GM21367 (cell line): ENCODE measurements around the gene IGFBP6.
"Not testable (repeated sequence)": the region's sequence is repeated elsewhere in the genome, so short reads cannot be mapped to it uniquely, and the experiment has no call there.

Source experiments
- ATAC-seq: cut with Tn5 transposase; IDR thresholded peaks from one replicate; pipeline ENCODE4 v1.9.1; 2021; ENCODE audit not compliant: unreplicated experiment

Gene IGFBP6

DNA sequence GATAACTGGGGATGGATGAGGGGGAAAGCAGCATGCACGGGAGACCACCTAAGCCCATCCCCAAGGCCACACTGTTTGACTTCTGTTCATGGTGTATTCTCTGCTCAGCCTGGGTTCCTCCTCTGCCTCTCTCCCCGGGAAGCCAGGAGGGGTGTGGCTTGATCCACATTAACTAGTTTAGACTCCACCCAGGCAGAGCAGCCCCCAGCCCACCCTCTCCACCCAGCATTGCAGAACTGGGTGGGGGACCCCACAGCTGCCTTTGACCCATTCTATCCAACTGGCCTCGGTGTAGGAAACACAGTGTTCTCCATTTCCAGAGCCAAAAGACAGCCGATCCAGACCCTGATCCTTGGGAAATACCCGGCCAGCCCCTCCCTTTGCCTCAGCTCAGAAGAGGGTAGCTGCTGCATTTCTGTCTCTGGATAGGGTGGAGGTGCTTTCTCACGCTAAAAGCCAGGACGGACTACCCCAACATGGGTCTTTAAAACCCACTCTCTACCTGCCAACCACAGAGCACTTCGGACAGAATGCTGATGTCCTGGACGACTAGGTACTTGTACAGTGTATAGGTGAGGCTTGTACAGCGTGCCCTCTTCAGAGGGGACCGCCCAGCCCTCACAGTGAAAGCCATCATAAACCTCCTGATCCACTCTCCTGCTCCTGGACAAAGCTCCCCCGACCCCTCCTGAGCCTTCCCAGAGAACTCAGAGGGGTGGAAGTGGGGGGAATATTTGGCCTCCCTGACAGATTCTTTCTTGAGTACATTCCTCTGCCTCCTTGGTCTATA is 27.7 kb upstream of the IGFBP6 start:
- ATAC-seq, result no peak

DNA sequence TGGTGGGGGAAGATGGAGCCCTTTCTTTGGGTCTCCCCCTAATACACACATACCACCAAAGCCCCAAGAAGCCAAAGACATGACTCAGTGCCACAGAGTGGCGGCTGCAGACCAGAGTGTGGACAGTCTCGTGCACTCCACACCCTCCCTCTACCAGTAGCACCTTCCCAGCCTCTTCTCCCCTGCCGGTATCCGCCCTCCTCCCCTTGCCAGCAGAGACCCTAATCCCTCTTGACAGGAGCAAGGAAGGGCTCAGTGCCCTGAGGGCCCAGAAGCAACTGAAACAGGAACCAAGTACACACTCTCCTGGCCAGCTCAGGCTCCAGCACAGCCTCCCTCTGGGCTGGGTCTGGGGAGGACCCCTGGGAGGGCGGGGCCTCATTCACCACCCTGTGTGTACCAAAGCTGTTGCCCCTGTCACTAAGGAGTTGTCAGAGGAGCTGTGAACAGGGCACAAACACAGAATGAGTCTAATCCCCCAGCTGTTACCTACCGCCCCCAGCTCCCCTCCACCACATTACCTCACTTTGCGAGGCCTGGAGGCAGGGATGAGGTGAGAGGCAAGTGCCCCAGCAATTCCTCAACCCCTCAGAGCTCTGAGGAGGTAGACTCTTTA is 26.5 kb upstream of the IGFBP6 start:
- no peak for ATAC-seq

DNA sequence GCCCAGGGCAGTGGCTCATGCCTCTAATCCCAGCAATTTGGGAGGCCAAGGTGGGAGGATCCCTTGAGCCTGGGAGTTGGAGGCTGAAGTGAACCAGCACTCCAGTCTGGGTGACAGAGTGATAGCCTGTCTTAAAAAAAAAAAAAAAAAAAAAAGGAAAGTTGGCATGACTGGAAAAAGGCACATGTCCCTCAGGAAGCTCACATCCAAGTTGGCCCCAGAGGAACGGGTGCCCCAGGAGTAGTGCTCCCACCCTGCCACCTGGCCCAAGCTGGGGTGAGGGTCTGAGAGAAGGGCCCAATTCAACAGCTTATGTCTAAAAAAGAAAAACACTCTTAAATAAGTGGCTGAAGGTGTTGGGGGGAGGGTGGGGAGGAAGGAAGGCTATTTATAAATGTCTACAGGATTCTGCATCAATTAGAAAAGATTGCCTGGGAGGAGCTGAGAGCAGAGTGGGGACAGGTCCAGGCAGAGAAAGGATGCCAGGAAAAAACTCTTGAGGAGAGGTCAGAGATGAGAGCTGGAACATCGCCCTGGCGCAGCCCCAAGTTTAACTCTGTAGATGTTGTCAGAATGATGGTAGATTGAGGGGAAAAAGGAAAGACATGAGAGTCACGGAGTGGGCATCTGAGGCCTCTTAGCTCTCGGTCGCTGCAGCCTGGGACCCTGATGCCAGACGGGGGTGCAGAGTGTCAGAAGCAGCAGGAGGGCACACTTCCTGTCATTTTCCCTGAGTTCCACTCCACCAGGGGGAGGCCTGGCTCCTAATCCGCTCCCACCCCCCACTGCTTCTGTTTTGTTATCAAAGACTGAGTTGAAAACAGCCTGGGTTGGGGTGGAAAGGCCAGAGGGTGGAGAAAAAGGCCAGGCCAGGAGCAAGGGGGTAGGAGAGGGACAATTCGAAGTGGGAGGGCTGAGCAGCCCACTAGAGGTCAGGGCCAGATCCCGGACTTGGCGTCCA is 25.6 kb upstream of the IGFBP6 start:
- ATAC-seq, result no peak

DNA sequence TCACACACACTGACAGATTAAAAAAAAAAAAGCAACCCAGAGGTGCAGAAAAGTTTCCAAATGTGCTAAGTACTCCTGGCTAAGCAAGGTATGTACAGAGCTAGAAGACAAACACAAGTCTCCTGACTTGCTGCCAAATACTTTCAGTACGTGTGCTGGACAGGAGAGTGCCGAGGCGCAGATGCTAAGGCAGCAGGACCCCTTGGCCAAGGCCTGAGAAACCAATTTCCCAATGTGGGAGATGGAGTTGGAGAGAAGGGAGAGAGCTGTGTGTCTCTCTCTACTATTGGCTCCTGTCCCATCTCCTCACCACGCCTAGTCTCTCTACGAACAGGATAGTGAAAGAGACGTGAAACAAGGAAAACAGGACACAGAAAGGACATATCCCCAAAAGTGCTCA is 23.6 kb upstream of the IGFBP6 start:
- ATAC-seq, result no peak

DNA sequence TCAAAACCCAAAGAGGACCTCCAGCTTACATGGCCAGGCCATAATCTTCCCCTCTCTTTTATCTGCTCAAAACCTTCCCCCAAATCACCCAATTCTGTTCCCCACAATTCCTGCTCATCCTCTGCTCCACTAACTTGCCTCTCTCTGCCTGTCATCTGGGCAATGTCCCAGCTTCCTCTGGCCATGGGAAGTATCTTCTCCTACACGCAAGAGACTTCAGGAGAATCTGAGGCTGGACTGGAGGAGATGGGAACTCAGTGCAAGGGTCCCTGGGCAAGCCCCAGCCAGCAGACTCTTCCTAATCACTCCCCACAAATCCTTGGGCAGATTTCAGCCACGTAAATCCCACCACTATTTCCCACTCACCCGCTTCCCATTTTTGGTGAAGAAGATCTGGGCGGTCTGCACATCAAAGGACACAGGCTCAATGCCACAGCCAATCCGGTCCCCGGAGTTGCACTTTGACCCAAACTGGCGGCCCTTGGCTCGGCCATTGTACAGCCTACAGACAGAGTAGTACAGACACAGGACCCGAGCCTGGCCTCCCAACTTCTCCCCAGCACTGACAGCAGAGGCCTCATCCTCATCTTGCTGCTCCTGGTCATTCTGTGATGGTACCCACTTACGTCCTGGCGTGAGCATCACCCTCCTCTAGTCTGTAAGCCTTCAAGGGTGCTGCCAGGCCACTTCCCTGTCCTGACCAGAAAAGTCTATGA is 23.0 kb upstream of the IGFBP6 start:
- ATAC-seq, result no peak

DNA sequence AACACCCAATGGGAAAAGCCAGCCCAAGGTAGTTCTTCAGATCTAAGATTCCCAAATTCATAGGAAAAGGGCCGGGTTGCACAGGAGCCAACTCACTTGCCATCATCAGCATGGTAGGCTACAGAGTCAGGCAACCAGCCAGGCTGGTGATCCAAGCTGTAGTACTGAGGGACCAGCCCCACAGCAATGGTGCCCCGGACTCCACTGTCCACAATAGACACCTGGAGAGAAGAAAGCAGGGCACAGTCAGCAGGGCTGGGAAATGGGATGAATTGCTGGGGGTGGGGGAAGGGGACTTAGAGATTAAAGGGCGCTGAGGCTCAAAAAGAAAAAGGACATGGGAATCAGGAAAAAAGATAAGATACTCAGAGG is 22.5 kb upstream of the IGFBP6 start:
- ATAC-seq, result no peak

DNA sequence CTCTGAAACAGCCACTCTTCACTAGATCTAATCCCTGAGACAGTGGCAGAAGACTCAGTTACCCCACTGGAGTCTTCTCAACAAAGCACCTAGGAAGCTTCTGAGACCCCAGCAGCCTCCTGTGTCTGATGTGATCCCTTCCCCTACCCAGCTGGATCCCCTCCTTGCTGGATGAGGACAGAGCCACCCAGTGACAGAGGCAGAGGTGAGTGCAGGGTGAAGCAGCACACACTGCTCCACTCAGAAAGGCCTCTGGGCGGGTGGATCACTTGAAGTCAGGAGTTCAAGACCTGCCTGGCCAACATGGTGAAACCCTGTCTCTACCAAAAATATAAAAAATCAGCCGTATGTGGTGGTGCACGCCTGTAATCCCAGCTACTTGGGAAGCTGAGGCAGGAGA is 21.0 kb upstream of the IGFBP6 start:
- ATAC-seq, result no peak

DNA sequence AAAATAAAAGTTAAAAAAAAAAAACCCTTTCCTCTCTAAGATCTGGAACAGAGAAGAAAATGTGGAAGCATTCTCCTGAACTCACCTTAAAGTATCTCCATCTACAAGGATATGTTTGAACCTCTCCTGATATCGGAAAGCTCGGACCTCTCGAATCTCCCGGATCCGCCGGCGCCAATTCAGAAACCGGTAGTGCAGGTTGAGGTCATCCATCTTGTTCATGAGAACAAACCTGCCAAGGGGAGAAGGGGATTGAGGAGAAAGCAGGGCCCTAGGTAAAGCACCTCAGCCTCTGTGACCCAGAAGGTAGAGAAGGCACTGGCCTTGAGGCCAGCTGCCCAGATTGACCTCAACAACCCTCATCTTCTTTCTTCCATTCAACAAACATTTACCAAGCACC is 20.4 kb upstream of the IGFBP6 start:
- ATAC-seq, result no peak

DNA sequence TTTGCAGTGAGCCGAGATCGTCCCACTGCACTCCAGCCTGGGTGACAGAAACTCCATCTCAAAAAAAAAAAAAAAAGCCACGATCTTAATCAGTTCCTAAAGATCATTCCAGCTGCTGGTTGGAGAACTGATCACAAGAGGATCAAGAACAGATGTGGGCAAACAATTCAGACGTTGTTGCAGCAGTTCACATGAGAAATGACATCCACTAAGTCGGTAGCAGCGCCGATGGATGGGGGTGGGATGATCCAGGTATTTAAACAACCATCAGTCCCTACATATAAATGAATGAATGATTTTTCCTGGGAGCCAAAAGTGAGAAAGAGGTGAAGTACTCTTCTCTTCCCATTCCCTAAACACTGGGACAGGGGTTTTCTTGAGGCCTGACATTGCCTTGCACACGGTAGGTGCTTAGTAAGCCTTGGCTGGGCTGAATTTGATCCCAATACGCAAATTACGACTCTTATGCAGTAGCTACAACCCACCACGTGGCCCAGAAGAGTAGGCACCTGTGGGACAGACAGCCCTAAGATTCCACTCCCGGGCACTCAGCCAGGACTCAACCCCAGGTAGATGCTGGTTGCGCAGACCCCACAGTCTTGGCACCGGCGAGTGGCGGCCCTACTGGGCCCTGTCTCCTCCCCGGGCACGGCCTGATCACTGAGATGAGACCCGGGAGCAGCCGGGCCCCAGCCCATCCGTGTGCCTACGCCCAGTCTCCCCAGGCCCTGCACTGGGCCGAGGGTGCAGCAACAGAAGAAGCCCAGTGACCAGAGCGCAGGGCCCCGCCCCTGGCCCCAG is 18.8 kb upstream of the IGFBP6 start:
- ATAC-seq, result peak; percentile 9

DNA sequence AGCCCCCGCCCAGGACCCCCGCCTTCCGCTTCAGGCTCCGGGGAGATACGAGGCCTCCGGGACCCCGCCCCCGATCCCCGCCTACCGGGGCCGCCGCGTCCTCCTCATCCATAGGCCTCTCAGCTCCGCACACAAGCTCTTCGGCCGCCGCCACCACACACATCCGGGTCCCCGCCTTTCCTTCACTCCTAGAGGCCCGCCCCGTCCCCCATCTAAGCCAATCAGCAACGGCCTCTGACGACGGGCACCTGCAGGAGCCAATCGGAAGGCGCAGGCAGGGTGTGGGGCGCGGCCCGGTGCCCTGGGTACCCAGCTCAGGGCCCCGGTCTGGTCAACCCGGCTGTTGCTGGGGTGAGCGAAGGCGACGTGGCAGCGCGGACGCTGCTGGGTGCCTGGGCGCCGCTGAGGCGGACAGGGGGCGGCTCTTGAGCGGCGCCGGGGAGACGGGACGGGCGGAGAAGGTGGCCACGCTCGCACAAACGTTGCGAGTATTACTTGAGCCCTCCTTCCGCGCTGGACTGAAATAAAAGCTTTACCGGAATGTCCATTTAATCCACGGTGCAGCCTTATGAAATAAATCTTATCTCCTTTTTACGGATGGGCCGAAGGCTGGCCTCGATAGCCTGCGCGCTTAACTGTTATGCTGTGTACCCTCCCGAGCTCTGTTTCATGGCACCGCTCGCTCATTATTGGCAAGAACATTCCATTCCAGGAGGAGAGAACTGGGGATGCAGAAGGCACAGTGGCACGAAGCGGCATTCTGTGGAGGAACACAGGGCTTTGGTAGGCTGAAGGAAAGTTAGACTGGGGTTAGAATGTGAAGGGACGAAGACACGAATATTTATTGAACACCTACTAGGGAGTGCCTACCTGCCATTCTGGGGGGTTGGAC is 18.0 kb upstream of the IGFBP6 start, which contains the start of gene SPRYD3:
Gene SPRYD3 (minus strand): TSS at position 165 of the 892 bp plus-strand sequence. CDS start 57 bp downstream, at position 108.
- peak; percentile 97 for ATAC-seq

DNA sequence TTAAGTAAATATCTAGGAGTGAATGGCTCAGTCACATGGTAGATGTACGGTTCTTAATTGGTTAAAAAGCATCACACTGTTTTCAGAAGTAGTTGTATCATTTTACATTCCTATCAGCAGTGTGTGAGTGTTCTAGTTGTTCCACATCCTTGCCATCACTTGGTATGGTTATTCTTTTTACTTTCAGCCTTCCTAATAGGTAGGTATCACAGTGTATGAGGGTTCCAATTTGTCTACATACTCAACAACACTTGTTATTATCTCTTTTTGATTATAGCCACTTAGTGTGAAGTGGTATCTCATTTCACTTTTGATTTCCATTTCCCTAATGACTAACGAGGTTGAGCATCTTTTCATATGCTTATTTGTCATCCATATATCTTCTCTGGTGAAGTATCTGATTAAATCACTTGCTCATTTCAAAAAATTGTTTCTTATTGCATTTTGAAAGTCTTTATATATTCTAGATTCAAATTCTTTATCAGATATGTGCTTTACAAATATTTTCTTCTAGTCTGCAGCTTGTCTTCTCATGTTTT is 14.8 kb upstream of the IGFBP6 start:
- ATAC-seq, result no peak

DNA sequence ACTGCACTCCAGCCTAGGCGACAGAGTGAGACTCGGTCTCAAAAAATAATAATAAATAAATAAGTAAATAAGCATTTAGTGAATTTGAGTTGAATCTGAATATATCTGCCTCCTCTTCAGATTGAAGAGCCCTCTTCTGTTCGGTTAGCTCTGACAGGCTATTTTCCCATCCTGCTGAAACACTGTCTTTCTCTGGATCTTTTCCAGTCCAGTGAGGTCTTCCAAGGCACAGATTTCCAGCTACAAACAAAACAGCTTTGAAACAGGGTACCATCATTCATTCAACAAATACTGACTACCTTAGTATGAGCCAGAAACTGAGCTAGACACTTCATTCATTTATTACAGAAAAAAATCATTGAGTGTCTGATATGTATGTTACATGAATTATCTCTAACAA is 11.1 kb upstream of the IGFBP6 start:
- ATAC-seq, result no peak

DNA sequence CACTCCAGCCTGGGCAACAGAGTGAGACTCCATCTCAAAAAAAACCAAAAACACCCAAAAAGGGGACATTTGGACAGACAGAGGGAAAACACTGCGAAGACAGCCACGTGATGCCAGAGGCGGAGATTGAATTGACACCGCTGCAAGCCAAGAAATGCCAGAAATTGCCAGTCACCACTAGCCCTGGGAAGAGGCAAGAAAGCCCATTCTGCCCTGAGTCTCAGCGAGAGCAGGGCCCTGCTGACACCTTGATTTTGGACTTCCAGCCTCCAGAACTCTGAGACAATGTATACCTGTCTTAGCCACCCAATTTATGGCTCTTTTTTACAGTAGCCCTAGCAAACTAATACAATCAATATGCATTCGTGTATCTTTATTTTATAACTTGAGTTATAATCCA is 7.4 kb upstream of the IGFBP6 start:
- no peak for ATAC-seq

DNA sequence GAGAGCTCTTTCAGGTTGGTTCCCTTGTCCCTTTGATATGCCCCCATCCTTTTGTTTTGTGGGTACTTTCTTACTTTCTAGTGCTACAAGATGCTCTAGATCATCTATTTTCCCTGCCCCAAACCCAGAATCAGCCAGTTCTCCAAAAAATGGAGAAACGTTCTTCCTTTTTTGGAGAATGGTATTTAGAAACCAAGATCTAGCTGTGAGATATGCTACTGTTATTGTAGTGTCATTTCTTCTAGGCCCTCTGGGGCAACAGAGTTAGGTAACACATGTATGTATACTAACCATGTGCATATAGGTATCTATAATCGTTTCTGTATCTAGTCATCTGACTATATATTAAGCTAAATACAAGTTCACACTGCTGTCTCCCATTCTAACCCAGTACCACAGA is 6.9 kb upstream of the IGFBP6 start:
- ATAC-seq, result no peak

DNA sequence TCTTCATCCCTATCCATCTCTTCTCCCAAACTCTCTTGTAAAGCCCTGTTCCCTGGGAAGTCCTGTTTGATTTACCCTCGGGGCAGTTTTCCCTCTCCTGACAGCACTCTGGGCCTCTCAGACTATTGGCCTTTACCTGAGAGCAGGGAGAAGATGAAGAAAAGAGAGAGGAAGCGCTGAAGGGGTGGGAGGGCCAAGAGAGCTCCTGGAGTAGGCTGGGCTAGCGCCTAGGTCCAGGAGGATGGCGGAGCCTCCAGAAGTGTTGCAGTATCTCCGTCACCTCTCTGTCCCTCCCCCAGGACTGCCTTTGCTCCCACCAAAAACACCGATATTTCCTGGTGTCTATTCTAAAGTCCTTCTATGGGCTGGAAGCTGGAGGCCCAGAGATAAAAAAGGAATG is 5.7 kb upstream of the IGFBP6 start:
- ATAC-seq, result no peak

DNA sequence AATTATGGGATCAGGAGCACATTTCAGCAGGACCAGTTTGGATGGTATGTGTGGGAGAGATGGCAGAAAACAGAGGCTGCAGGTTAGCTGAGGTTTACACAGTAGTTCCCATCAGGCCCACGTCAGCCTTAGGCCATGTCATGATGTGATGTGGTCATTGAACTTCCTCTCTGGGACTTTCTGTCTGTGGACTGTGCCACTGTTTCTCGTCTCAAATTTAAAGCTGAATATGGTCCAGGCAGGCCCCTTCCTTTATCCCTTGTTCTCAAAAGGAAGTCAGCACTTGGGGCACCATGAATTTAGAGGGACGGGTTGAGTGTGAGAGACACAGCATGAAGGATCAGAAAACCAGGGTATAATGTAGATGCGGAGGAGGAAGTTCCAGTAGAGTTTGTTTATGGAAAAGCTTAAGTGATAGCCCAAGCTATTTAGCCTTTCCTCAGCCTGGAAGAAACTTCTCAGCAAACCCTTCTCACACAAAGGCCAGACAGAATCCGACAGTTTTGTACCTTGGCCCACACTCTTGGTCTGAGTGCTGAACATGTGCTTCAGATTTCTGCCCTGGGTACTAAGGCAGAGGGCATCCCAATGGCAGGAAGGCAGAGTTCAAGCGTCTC is 3.6 kb upstream of the IGFBP6 start:
- ATAC-seq, result no peak

DNA sequence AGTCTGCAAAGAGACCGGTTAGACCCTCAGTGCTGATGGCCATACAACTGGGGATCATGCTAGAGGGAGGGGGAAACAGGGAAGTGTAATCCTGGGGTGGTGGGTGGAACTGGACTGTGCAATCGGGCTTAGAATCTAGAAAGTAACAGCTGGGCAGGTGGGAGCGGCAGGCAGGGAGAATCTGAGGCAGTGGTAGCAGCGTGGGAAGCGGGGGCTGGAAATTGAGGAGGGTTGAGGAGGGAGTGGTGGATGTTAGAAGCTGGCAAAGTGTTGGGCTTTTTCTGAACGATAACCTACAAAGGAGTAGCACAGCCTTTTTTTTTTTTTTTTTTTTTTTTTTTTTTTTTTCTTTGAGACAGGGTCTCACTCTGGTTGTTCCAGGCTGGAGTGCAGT is 3.1 kb upstream of the IGFBP6 start:
- no peak for ATAC-seq

DNA sequence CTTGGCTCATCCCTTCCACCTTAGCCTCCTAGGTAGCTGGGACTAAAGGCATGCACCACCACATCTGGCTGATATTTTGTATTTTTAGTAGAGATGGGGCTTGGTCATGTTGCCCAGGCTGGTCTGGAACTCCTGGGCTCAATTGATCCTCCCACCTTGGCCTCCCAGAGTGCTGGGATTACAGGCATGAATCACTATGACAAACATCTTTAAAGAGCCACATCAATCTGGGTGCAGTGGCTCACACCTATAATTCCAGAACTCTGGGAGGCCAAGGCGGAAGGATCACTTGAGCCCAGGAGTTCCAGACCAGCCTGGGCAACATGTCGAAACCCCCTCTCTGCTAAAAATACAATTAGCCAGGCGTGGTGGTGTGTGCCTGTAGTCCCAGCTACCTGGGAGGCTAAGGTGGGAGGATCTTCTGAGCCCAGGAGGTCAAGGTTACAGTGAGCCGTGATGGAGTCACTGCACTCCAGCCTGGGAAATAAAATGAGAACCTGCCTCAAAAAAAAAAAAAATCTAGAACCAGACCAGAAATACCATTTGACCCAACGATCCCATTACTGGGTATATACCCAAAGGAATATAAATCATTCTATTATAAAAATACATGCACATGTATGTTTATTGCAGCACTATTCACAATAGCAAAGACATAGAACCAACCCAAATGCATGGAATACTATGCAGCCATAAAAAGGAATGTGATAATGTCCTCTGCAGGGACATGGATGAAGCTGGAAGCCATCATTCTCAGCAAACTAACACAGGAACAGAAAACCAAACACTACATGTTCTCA is 2.5 kb upstream of the IGFBP6 start:
- ATAC-seq, result not testable (repeated sequence)
